OCI-LY1 (cell line): ENCODE data around the gene KDM4F.
"Not testable (repeated sequence)": the region's sequence is repeated elsewhere in the genome, so short reads cannot be mapped to it uniquely, and the experiment has no call there.

Source experiments
- H2AFZ ChIP-seq: fragments of 200-600 bp; sonication (generic), shearing (Covaris generic); 2 replicates; pipeline ENCODE4 v1.6.0; 2014; ENCODE audit warnings: antibody characterized with exemption, mild to moderate bottlenecking, low read length
- H3F3A ChIP-seq: fragments of 200-600 bp; sonication (generic), shearing (Covaris generic); 2 replicates; pipeline ENCODE4 v1.6.0; 2014; ENCODE audit warnings: mild to moderate bottlenecking, antibody characterized with exemption, low read length, moderate library complexity; ENCODE audit not compliant: insufficient read depth
- H3K27ac ChIP-seq: fragments of 200-600 bp; sonication (generic); 2 replicates; pipeline ENCODE4 v1.5.1; 2014; ENCODE audit warnings: low read length, mixed run types, mild to moderate bottlenecking, low read depth; ENCODE audit not compliant: poor library complexity, severe bottlenecking
- H3K27me3 ChIP-seq: fragments of 200-600 bp; sonication (generic); 2 replicates; pipeline ENCODE4 v1.6.0; 2014; ENCODE audit warnings: antibody characterized with exemption, mild to moderate bottlenecking, low read length, moderate library complexity; ENCODE audit not compliant: insufficient read depth
- H3K36me3 ChIP-seq: fragments of 200-600 bp; sonication (generic); 2 replicates; pipeline ENCODE4 v1.6.1; 2014; ENCODE audit warnings: mild to moderate bottlenecking, antibody characterized with exemption, low read length, moderate library complexity, mixed read lengths; ENCODE audit not compliant: insufficient read depth
- H3K4me1 ChIP-seq: fragments of 200-600 bp; sonication (generic); 2 replicates; pipeline ENCODE4 v1.5.1; 2014; ENCODE audit warnings: mild to moderate bottlenecking, low read length, moderate library complexity; ENCODE audit not compliant: insufficient read depth, severe bottlenecking
- H3K4me2 ChIP-seq: fragments of 200-600 bp; sonication (generic), shearing (Covaris generic); 2 replicates; pipeline ENCODE4 v1.6.1; 2014; ENCODE audit warnings: low read length
- H3K4me3 ChIP-seq: fragments of 200-600 bp; sonication (generic); 2 replicates; pipeline ENCODE4 v1.5.1; 2014; ENCODE audit warnings: low read length, low read depth, mild to moderate bottlenecking, mixed read lengths; ENCODE audit not compliant: poor library complexity, severe bottlenecking
- H3K79me2 ChIP-seq: fragments of 200-600 bp; shearing (Covaris generic); 2 replicates; pipeline ENCODE4 v1.6.1; 2016; ENCODE audit warnings: mixed run types, low read length, mixed read lengths; ENCODE audit not compliant: insufficient read depth
- H3K9ac ChIP-seq: fragments of 200-600 bp; sonication (generic), shearing (Covaris generic); 2 replicates; pipeline ENCODE4 v1.6.1; 2014; ENCODE audit warnings: mild to moderate bottlenecking, low read length, mixed read lengths
- H3K9me2 ChIP-seq: fragments of 200-600 bp; sonication (generic), shearing (Covaris generic); 2 replicates; pipeline ENCODE4 v1.6.1; 2014; ENCODE audit warnings: low read depth, mild to moderate bottlenecking, low read length, mixed read lengths
- H3K9me3 ChIP-seq: fragments of 200-600 bp; shearing (Covaris generic); 2 replicates; pipeline ENCODE4 v1.6.1; 2014; ENCODE audit warnings: low read length, mixed read lengths
- H4K20me1 ChIP-seq: fragments of 200-600 bp; sonication (generic), shearing (Covaris generic); 2 replicates; pipeline ENCODE4 v1.6.0; 2016; ENCODE audit warnings: mild to moderate bottlenecking, low read length; ENCODE audit not compliant: insufficient read depth
- EZH2 ChIP-seq: fragments of 200-600 bp; sonication (generic), shearing (Covaris generic); IDR thresholded peaks from 2 replicates; pipeline ENCODE4 v1.8.0; 2017; ENCODE audit warnings: borderline replicate concordance, mixed run types, mild to moderate bottlenecking, antibody characterized with exemption, low read length, moderate library complexity, mixed read lengths
- TF ChIP-seq, protein P1 (sequence below): fragments of 200-600 bp; sonication (generic), shearing (Covaris generic); IDR thresholded peaks from 2 replicates; pipeline ENCODE4 v1.5.1; 2017; ENCODE audit warnings: mild to moderate bottlenecking, antibody characterized with exemption, low read length, moderate library complexity, mixed read lengths

The KDM4F gene

DNA sequence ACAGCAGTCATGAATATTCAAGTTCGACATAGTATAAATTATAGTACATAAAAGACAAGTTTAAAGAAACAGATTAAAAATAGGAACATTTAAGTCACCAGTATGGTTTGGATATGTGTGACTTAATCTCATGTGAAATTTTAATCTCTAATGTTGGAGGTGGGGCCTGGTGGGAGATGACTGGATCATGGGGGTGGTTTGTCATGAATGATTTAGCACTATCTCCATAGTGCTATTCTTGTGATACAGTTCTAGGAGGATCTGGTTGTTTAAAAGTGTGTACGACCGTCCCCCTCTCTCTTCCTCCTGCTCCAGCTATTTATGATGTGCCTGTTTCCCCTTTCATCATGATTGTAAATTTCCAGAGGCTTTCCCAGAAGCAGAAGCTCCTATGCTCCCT, 20.9 kb upstream of the KDM4F start:
- no peaks in the 10 kb centered on the region for H4K20me1 ChIP-seq
- no peak overlapping the region for H3K4me2 ChIP-seq
- no peak overlapping the region for H3K9ac ChIP-seq
- H3K9me2 ChIP-seq = no peaks in the 10 kb centered on the region
- H3K27me3 ChIP-seq = no peaks in the 10 kb centered on the region; the same call in 1 of the 2 replicates
- H3K36me3 ChIP-seq = no peaks in the 10 kb centered on the region
- no peaks in the 10 kb centered on the region for H3F3A ChIP-seq
- H2AFZ ChIP-seq = no peak overlapping the region
- H3K79me2 ChIP-seq = no peaks in the 10 kb centered on the region
- no peak for TF ChIP-seq EZH2
- TF ChIP-seq, protein P1, sequence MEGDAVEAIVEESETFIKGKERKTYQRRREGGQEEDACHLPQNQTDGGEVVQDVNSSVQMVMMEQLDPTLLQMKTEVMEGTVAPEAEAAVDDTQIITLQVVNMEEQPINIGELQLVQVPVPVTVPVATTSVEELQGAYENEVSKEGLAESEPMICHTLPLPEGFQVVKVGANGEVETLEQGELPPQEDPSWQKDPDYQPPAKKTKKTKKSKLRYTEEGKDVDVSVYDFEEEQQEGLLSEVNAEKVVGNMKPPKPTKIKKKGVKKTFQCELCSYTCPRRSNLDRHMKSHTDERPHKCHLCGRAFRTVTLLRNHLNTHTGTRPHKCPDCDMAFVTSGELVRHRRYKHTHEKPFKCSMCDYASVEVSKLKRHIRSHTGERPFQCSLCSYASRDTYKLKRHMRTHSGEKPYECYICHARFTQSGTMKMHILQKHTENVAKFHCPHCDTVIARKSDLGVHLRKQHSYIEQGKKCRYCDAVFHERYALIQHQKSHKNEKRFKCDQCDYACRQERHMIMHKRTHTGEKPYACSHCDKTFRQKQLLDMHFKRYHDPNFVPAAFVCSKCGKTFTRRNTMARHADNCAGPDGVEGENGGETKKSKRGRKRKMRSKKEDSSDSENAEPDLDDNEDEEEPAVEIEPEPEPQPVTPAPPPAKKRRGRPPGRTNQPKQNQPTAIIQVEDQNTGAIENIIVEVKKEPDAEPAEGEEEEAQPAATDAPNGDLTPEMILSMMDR = no peak
- no peak overlapping the region for H3K27ac ChIP-seq
- no peaks in the 10 kb centered on the region for H3K9me3 ChIP-seq
- H3K4me3 ChIP-seq = no peak overlapping the region
- no peaks in the 10 kb centered on the region for H3K4me1 ChIP-seq

DNA sequence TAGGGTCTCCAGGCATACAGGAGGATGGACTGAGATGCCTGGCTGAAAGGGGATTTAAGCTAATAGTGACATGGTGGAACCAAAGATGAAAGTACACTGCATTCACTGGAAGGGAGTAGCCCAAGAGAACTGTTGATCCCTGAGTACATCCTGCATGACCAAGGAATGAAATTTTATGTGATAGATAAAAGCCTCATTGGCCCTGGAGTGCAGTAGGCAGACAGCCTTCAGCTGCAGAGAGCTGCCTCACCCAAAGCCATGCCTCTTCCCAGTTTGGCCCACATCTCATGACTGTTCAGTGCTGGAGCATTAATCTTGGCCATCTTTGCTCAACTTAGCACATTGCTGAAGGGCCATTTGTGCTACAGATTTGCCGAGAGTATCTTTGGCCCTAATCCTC, 16.2 kb upstream of the KDM4F start:
- no peaks in the 10 kb centered on the region for H4K20me1 ChIP-seq
- no peaks in the 10 kb centered on the region for H3F3A ChIP-seq
- H3K36me3 ChIP-seq = no peaks in the 10 kb centered on the region
- no peak overlapping the region for H3K4me2 ChIP-seq
- no peak overlapping the region for H3K4me3 ChIP-seq
- TF ChIP-seq, protein P1 = no peak
- TF ChIP-seq EZH2 = no peak
- no peak overlapping the region for H3K27ac ChIP-seq
- no peak overlapping the region for H2AFZ ChIP-seq
- no peaks in the 10 kb centered on the region for H3K79me2 ChIP-seq
- no peaks in the 10 kb centered on the region for H3K4me1 ChIP-seq
- H3K27me3 ChIP-seq = no peaks in the 10 kb centered on the region; the same call in 1 of the 2 replicates
- no peaks in the 10 kb centered on the region for H3K9me2 ChIP-seq
- no peaks in the 10 kb centered on the region for H3K9me3 ChIP-seq
- H3K9ac ChIP-seq = no peak overlapping the region

DNA sequence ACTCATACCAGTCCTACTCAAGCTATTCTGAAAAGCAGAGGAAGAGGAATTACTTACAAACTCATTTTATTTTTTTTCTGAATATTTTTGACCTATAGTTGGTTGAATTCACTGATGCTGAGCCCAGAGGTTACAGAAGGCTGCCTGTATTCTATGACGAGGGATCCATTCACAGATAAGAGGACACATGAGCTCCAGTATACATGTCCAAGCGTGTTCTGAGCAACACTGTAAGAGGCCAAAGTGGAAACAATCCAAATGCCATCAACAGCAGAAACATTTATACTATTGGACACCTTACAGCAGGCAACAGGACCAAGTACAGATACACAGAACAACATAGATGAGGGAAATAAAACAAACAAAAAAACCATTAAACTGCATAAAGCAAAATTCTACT, 13.9 kb upstream of the KDM4F start:
- Histone ChIP-seq H3K4me1 (no peaks in the 10 kb centered on the region), H3K4me3 (no peak overlapping the region), H3K79me2 (no peaks in the 10 kb centered on the region), H2AFZ (no peak overlapping the region), H3K27ac (no peak overlapping the region), H3F3A (no peaks in the 10 kb centered on the region), H3K4me2 (no peak overlapping the region), H3K9me3 (no peaks in the 10 kb centered on the region), H4K20me1 (no peaks in the 10 kb centered on the region), H3K9ac (no peak overlapping the region), H3K36me3 (no peaks in the 10 kb centered on the region), H3K27me3 (no peaks in the 10 kb centered on the region; the same call in 1 of the 2 replicates), H3K9me2 (no peaks in the 10 kb centered on the region)
- TF ChIP-seq, protein P1 = no peak
- TF ChIP-seq EZH2 = no peak

DNA sequence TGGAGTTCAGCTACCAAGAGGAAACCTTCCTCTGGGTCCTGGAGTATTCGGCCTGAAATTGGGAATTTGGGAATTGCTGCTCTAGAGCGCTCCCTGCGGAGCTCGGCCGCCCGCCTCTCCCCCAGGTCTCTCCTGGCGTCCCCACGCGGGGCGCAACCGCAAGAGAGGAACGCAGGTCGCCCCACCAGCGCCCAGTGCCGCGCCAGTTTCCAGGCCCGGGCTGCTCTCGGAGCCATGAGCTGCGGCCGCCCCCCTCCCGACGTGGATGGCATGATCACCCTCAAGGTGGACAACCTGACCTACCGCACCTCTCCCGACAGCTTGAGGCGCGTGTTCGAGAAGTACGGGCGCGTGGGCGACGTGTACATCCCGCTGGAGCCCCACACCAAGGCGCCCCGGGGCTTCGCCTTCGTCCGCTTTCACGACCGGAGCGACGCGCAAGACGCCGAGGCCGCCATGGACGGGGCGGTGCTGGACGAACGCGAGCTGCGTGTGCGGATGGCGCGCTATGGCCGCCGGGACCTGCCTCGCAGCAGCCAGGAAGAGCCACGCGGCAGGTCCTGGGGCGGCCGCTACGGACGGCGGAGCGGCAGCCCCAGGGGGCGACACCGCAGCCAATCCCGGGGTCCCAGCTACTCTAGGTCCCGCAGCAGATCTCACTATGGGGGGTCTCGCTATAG, 11.7 kb upstream of the KDM4F start:
- not testable (repeated sequence) for H4K20me1 ChIP-seq, H3K9me3 ChIP-seq, H3K9me2 ChIP-seq, H3K4me2 ChIP-seq, H3F3A ChIP-seq, H3K27ac ChIP-seq, H3K27me3 ChIP-seq, H3K79me2 ChIP-seq, H3K36me3 ChIP-seq, H3K4me3 ChIP-seq, H3K9ac ChIP-seq, H3K4me1 ChIP-seq, H2AFZ ChIP-seq
